A549 (cell line): ENCODE data around the gene AOAH. TPM values are rescaled to one million over a fixed set of nuclear protein-coding genes. Genes with fewer than 3 reads are reported as not detected.

ENCODE experiments used
- ATAC-seq, 2 experiments: fragments of 200-7000 bp in 1 of 2; fragments of >200 bp in 1 of 2; cut with Nextera tagmentation in 1 of 2; cut with Tn5 transposase in 1 of 2; 3 replicates each; pipeline versions ENCODE4 v1.8.0 to v1.9.1; 2018 to 2020; ENCODE audit warnings: mild to moderate bottlenecking in 1 of 2, moderate library complexity in 1 of 2
- CTCF ChIA-PET: fragments of 300-600 bp; sonication (Branson Sonifier 250); formaldehyde crosslinking; extraction: SDS; loops from one replicate; lab custom pipeline; 2021; ENCODE audit warnings: antibody characterized with exemption, inconsistent platforms; lab: Yijun Ruan, JAX
- POLR2A ChIA-PET: fragments of 350-600 bp; formaldehyde crosslinking; extraction: SDS; loops from one replicate; lab custom pipeline; 2021; ENCODE audit warnings: antibody characterized with exemption, inconsistent platforms; lab: Yijun Ruan, JAX
- DNase-seq, 2 experiments: peaks; one replicate each; pipeline versions ENCODE4 v3.0.0 to v3.0.0-alpha.2; 2011 to 2016; ENCODE audit warnings: low read depth in 1 of 2, low spot score in 1 of 2
- FAIRE-seq: peaks from 2 replicates; lab custom pipeline; 2011; peaks lifted over from hg19 to GRCh38; lab: Jason Lieb, UNC
- H3K27ac ChIP-seq, 2 experiments: fragments of >200 bp; sonication (Bioruptor Twin); formaldehyde crosslinking; 3 replicates each; pipeline ENCODE4 v1.5.1; 2016 to 2017
- H3K4me1 ChIP-seq: fragments of >200 bp; sonication (Bioruptor Twin); formaldehyde crosslinking; 3 replicates; pipeline ENCODE4 v1.6.1; 2016
- H3K4me2 ChIP-seq: fragments of >200 bp; sonication (Bioruptor Twin); formaldehyde crosslinking; 3 replicates; pipeline ENCODE4 v1.6.1; 2016
- H3K4me3 ChIP-seq: fragments of >200 bp; sonication (Bioruptor Twin); formaldehyde crosslinking; 3 replicates; pipeline ENCODE4 v1.5.1; 2016
- H3K9me3 ChIP-seq: fragments of >200 bp; sonication (Bioruptor Twin); formaldehyde crosslinking; 3 replicates; pipeline ENCODE4 v1.6.1; 2016
- ATOH8 ChIP-seq: fragments of 250-450 bp; sonication (Bioruptor Pico); IDR thresholded peaks from 2 replicates; pipeline ENCODE4 v1.5.0; 2020; ENCODE audit warnings: low read depth, mild to moderate bottlenecking, moderate library complexity
- BCL3 ChIP-seq: fragments of >200 bp; sonication (Bioruptor Twin); formaldehyde crosslinking; IDR thresholded peaks from 3 replicates; pipeline ENCODE4 v1.6.1; 2016
- CBX2 ChIP-seq: fragments of 200-600 bp; sonication (generic); IDR thresholded peaks from 2 replicates; pipeline ENCODE4 v1.6.1; 2016; ENCODE audit warnings: low read depth, mild to moderate bottlenecking, borderline replicate concordance
- CEBPB ChIP-seq, 2 experiments: fragments of >200 bp in 1 of 2; sonication (Bioruptor Twin) in 1 of 2; formaldehyde crosslinking in 1 of 2; IDR thresholded peaks; 2 replicates each; pipeline ENCODE4 v1.6.1; 2012 to 2016
- CTCF ChIP-seq: fragments of >200 bp; sonication (Bioruptor Twin); formaldehyde crosslinking; IDR thresholded peaks from 3 replicates; pipeline ENCODE4 v1.5.1; 2016
- E2F6 ChIP-seq: IDR thresholded peaks from 2 replicates; pipeline ENCODE4 v1.6.1; 2012; ENCODE audit warnings: low read depth, borderline replicate concordance
- ELK1 ChIP-seq: fragments of 150-350 bp; IDR thresholded peaks from 2 replicates; pipeline ENCODE4 v1.6.1; 2014; ENCODE audit warnings: low read depth, mild to moderate bottlenecking, low read length
- ESRRA ChIP-seq: fragments of 150-350 bp; IDR thresholded peaks from 2 replicates; pipeline ENCODE4 v1.6.1; 2014; ENCODE audit warnings: mild to moderate bottlenecking, low read length, borderline replicate concordance
- FOSB ChIP-seq: fragments of 250-450 bp; sonication (Bioruptor Pico); IDR thresholded peaks from 2 replicates; pipeline ENCODE4 v1.5.0; 2020; ENCODE audit warnings: mild to moderate bottlenecking, moderate library complexity
- GATA3 ChIP-seq: IDR thresholded peaks from 2 replicates; pipeline ENCODE4 v1.6.1; 2012; ENCODE audit warnings: borderline replicate concordance
- HDAC2 ChIP-seq: fragments of 200-600 bp; sonication (generic); IDR thresholded peaks from 2 replicates; pipeline ENCODE4 v1.6.1; 2016
- HMGXB4 ChIP-seq: fragments of 250-450 bp; sonication (Bioruptor Pico); IDR thresholded peaks from 2 replicates; pipeline ENCODE4 v1.5.0; 2021; ENCODE audit warnings: mild to moderate bottlenecking, moderate library complexity, borderline replicate concordance
- HOXB13 ChIP-seq: fragments of 250-450 bp; sonication (Bioruptor Pico); IDR thresholded peaks from 2 replicates; pipeline ENCODE4 v1.5.0; 2020; ENCODE audit warnings: low read depth, mild to moderate bottlenecking, moderate library complexity
- MAZ ChIP-seq: fragments of 150-350 bp; IDR thresholded peaks from 2 replicates; pipeline ENCODE4 v1.6.1; 2014; ENCODE audit warnings: antibody characterized with exemption, low read depth, low read length, borderline replicate concordance
- NPAS2 ChIP-seq: fragments of 250-450 bp; sonication (Bioruptor Pico); IDR thresholded peaks from 2 replicates; pipeline ENCODE4 v1.8.0; 2022; ENCODE audit warnings: mild to moderate bottlenecking, moderate library complexity, borderline replicate concordance
- NR3C1 ChIP-seq: fragments of >200 bp; sonication (Bioruptor Twin); formaldehyde crosslinking; IDR thresholded peaks from 3 replicates; pipeline ENCODE4 v1.6.1; 2017
- PBX3 ChIP-seq: IDR thresholded peaks from 2 replicates; pipeline ENCODE4 v1.6.1; 2012
- PHF8 ChIP-seq: fragments of 200-600 bp; sonication (generic); IDR thresholded peaks from 2 replicates; pipeline ENCODE4 v1.6.1; 2016; ENCODE audit warnings: low read depth, mild to moderate bottlenecking, antibody characterized with exemption, moderate library complexity, borderline replicate concordance
- POLR2A ChIP-seq: IDR thresholded peaks from 2 replicates; pipeline ENCODE4 v1.6.1; 2012; ENCODE audit warnings: mild to moderate bottlenecking, low read length
- RAD21 ChIP-seq, 2 experiments: fragments of >200 bp in 1 of 2; sonication (Bioruptor Twin) in 1 of 2; formaldehyde crosslinking in 1 of 2; IDR thresholded peaks in 1 of 2; conservative IDR thresholded peaks in 1 of 2; 2 replicates in 1 of 2; 3 replicates in 1 of 2; pipeline ENCODE4 v1.6.1; 2012 to 2018; ENCODE audit warnings: inconsistent platforms in 1 of 2
- RARB ChIP-seq: fragments of 250-450 bp; sonication (Bioruptor Pico); IDR thresholded peaks from 2 replicates; pipeline ENCODE4 v1.8.0; 2021; ENCODE audit warnings: mild to moderate bottlenecking, moderate library complexity
- TP53 ChIP-seq: fragments of 250-450 bp; sonication (Bioruptor Pico); IDR thresholded peaks from 2 replicates; pipeline ENCODE4 v1.5.0; 2021; ENCODE audit warnings: mild to moderate bottlenecking, moderate library complexity
- ZFP36 ChIP-seq: fragments of 450-650 bp; IDR thresholded peaks from 2 replicates; pipeline ENCODE4 v1.6.1; 2014; ENCODE audit warnings: borderline replicate concordance; ENCODE audit not compliant: partially characterized antibody
- WGBS: methylation state at CpG from one replicate; pipeline ENCODE4 v1.1.6; 2017; ENCODE audit errors: missing lambda C conversion rate; 5-methylcytosine and 5-hydroxymethylcytosine counted together
- polyA plus RNA-seq, 4 experiments: library from polyadenylated mRNA; depleted of rRNA in 3 of 4; stranded (reverse); fragments of >200 nt; fragmentation: RNase III in 1 of 4; extraction: RNeasy Plus Mini Kit Qiagen cat#74134 plus additional on column Dnase treatment in 1 of 4; gene quantifications; 2 replicates in 3 of 4; 3 replicates in 1 of 4; pipeline ENCODE4 v1.2.3, GENCODE V29; 2011 to 2017

Gene AOAH
- polyA plus RNA-seq, 2 of the 4 experiments (the other 2 are of a cell fraction), result 0.09 TPM; not detected in 1

- no peak for TF ChIP-seq ELK1
- no peak for TF ChIP-seq ZFP36
- no peak for TF ChIP-seq HDAC2
- TF ChIP-seq CTCF, result no peak
- no peak for TF ChIP-seq PBX3
- no peak for TF ChIP-seq TP53 (CRISPR knock-in tag)
- no peak for TF ChIP-seq ESRRA
- TF ChIP-seq RARB (CRISPR knock-in tag), result no peak
- no peak for TF ChIP-seq HOXB13 (CRISPR knock-in tag)
- TF ChIP-seq CEBPB (IDR thresholded peaks at IDR 0.05), result no peak
- no peak for TF ChIP-seq GATA3
- TF ChIP-seq CBX2, result no peak
- TF ChIP-seq BCL3, result no peak
- TF ChIP-seq, all 56 proteins: peak for 0
Measured at GRCh38 chr7:36611703-36612102, 112.6 kb downstream of the AOAH start (continued).

GRCh38 chr7:36607721-36608095, 116.6 kb downstream of the AOAH start:
- 81% methylated on average over 3 of the region's 3 CpGs for WGBS
- Histone ChIP-seq H3K9me3 (no peaks in the 10 kb centered on the region), H3K4me2 (no peak overlapping the region), H3K4me1 (peaks cover 9% of the 10 kb centered on the region; the same call in 2 of the 3 replicates), H3K4me3 (no peak overlapping the region), H3K27ac (no peak overlapping the region)
- no peak for FAIRE-seq
- TF ChIP-seq FOSB (no peak), ATOH8 (CRISPR knock-in tag) (no peak)
- no peak for ATAC-seq
- ChIA-PET CTCF (interaction anchor here (0.5 to 1.4 kb wide), 2 partner anchors 120 to 1142 kb away, joined by 3 read pairs; no protein-coding TSS in a partner anchor), POLR2A (no interaction called here)
- DNase-seq, result no peak

GRCh38 chr7:36606976-36607720, 117.1 kb downstream of the AOAH start:
- H3K9me3 ChIP-seq, result no peaks in the 10 kb centered on the region
- ChIA-PET CTCF (interaction anchor here (1.2 to 1.4 kb wide), 2 partner anchors 119 to 120 kb away, joined by 3 read pairs; no protein-coding TSS in a partner anchor), POLR2A (no interaction called here)
- no peak overlapping the region for H3K27ac ChIP-seq
- no peak overlapping the region for H3K4me3 ChIP-seq
- no peak for ATAC-seq
- FAIRE-seq, result no peak
- H3K4me2 ChIP-seq, result no peak overlapping the region
- 71% methylated on average over 6 of the region's 6 CpGs for WGBS
- peaks cover 9% of the 10 kb centered on the region; the same call in 2 of the 3 replicates for H3K4me1 ChIP-seq
- no peak for DNase-seq
- TF ChIP-seq HMGXB4 (CRISPR knock-in tag) (no peak), ZFP36 (no peak), BCL3 (no peak), NR3C1 (no peak), RAD21 (conservative IDR thresholded peaks at IDR 0.05 in 1 of 2, IDR thresholded peaks at IDR 0.05 in 1 of 2) (no peak), POLR2A (no peak), E2F6 (no peak), PHF8 (no peak), NPAS2 (no peak), MAZ (no peak)
